Left hindlimb (tissue), 1 donor: ENCODE results near the gene ADAMTSL1.
"Not testable (repeated sequence)": the region's sequence is repeated elsewhere in the genome, so short reads cannot be mapped to it uniquely, and the experiment has no call there.

Experiments
- DNase-seq: peaks from one replicate; pipeline ENCODE4 v3.0.0-alpha.2; 2018

Gene ADAMTSL1

GRCh38 chr9:18829066-18829465, 355.1 kb downstream of the ADAMTSL1 start:
- DNase-seq, result no peak

- DNase-seq, result peak; percentile 34
Observed at GRCh38 chr9:18829873-18830272, 355.9 kb downstream of the ADAMTSL1 start.

GRCh38 chr9:18834740-18835361, 360.9 kb downstream of the ADAMTSL1 start:
- DNase-seq, result no peak

- no peak for DNase-seq
Observed at GRCh38 chr9:18837402-18837801, 363.4 kb downstream of the ADAMTSL1 start.

GRCh38 chr9:18847576-18848275, 373.8 kb downstream of the ADAMTSL1 start:
- DNase-seq, result no peak

GRCh38 chr9:18848657-18849056, 374.7 kb downstream of the ADAMTSL1 start:
- DNase-seq, result no peak

GRCh38 chr9:18849270-18849669, 375.3 kb downstream of the ADAMTSL1 start:
- no peak for DNase-seq

- no peak for DNase-seq
Observed at GRCh38 chr9:18849890-18850677, 376.1 kb downstream of the ADAMTSL1 start.

- no peak for DNase-seq
Observed at GRCh38 chr9:18851069-18851795, 377.3 kb downstream of the ADAMTSL1 start.

GRCh38 chr9:18855656-18856055, 381.7 kb downstream of the ADAMTSL1 start:
- DNase-seq, result no peak

- DNase-seq, result no peak
Observed at GRCh38 chr9:18857334-18857733, 383.4 kb downstream of the ADAMTSL1 start.

- no peak for DNase-seq
Observed at GRCh38 chr9:18857769-18858168, 383.8 kb downstream of the ADAMTSL1 start.

- peak; percentile 90 for DNase-seq
Observed at GRCh38 chr9:18861609-18862544, 387.9 kb downstream of the ADAMTSL1 start.

- no peak for DNase-seq
Observed at GRCh38 chr9:18863791-18864190, 389.8 kb downstream of the ADAMTSL1 start.

GRCh38 chr9:18864516-18864915, 390.6 kb downstream of the ADAMTSL1 start:
- no peak for DNase-seq

GRCh38 chr9:18865542-18865941, 391.6 kb downstream of the ADAMTSL1 start:
- no peak for DNase-seq

GRCh38 chr9:18866121-18866831, 392.3 kb downstream of the ADAMTSL1 start:
- DNase-seq, result no peak

GRCh38 chr9:18869725-18870124, 395.8 kb downstream of the ADAMTSL1 start:
- DNase-seq, result no peak

- DNase-seq, result no peak
Observed at GRCh38 chr9:18874069-18874468, 400.1 kb downstream of the ADAMTSL1 start.

GRCh38 chr9:18874990-18875389, 401.0 kb downstream of the ADAMTSL1 start:
- DNase-seq, result not testable (repeated sequence)

- DNase-seq, result no peak
Observed at GRCh38 chr9:18877984-18878383, 404.0 kb downstream of the ADAMTSL1 start.
